DND-41 (cell line): ENCODE data around the gene GSTA4.
A peak's percentile ranks its signal among the peaks of the same experiment; 100 is the strongest.

ENCODE experiments used
- ATAC-seq: fragments of 200-7000 bp; cut with Tn5 transposase; 3 replicates; pipeline ENCODE4 v1.9.1; 2021; ENCODE audit warnings: low read depth; ENCODE audit not compliant: insufficient read depth
- DNase-seq: peaks from one replicate; pipeline ENCODE4 v3.0.0-alpha.2; 2020
- H2AFZ ChIP-seq: 2 replicates; pipeline ENCODE4 v1.6.0; 2012; ENCODE audit warnings: low read depth, low read length
- H3K27ac ChIP-seq: 2 replicates; pipeline ENCODE4 v1.5.1; 2012; ENCODE audit warnings: low read length, inconsistent platforms
- H3K27me3 ChIP-seq: fragments of 200-600 bp; sonication (generic); 2 replicates; pipeline ENCODE4 v1.6.0; 2012; ENCODE audit warnings: low read length, mild to moderate bottlenecking, inconsistent platforms; ENCODE audit not compliant: insufficient read depth, poor library complexity
- H3K36me3 ChIP-seq: 2 replicates; pipeline ENCODE4 v1.5.1; 2012; ENCODE audit warnings: low read length, inconsistent platforms; ENCODE audit not compliant: insufficient read depth
- H3K4me1 ChIP-seq: 2 replicates; pipeline ENCODE4 v1.5.1; 2012; ENCODE audit warnings: mild to moderate bottlenecking, low read length; ENCODE audit not compliant: insufficient read depth
- H3K4me2 ChIP-seq: 2 replicates; pipeline ENCODE4 v1.6.0; 2012; ENCODE audit warnings: mild to moderate bottlenecking, moderate library complexity, low read length, inconsistent platforms; ENCODE audit not compliant: insufficient read depth
- H3K4me3 ChIP-seq, 2 experiments: fragments of 200-600 bp in 1 of 2; shearing (Covaris generic) in 1 of 2; 2 replicates each; pipeline ENCODE4 v1.5.1; 2012 to 2016; ENCODE audit warnings: inconsistent platforms in 2 of 2, low read length in 2 of 2, mild to moderate bottlenecking in 2 of 2, low read depth in 1 of 2, moderate library complexity in 1 of 2
- H3K79me2 ChIP-seq: 2 replicates; pipeline ENCODE4 v1.6.0; 2012; ENCODE audit warnings: low read length, inconsistent platforms; ENCODE audit not compliant: insufficient read depth
- H3K9ac ChIP-seq: 2 replicates; pipeline ENCODE4 v1.6.0; 2012; ENCODE audit warnings: low read depth, mild to moderate bottlenecking, inconsistent platforms, low read length, moderate library complexity
- H3K9me3 ChIP-seq: 2 replicates; pipeline ENCODE4 v1.5.1; 2012; ENCODE audit warnings: low read length, moderate library complexity, mild to moderate bottlenecking, inconsistent platforms; ENCODE audit not compliant: insufficient read depth, severe bottlenecking
- H4K20me1 ChIP-seq: 2 replicates; pipeline ENCODE4 v1.6.0; 2012; ENCODE audit warnings: low read length; ENCODE audit not compliant: insufficient read depth
- EZH2 ChIP-seq: IDR thresholded peaks from 3 replicates; pipeline ENCODE4 v1.6.1; 2012; ENCODE audit warnings: borderline replicate concordance, low read depth, mild to moderate bottlenecking, moderate library complexity, low read length, inconsistent platforms; ENCODE audit not compliant: severe bottlenecking
- TF ChIP-seq, protein P1 (sequence below): IDR thresholded peaks from 2 replicates; pipeline ENCODE4 v1.5.1; 2012; ENCODE audit warnings: borderline replicate concordance, low read length, moderate library complexity, mild to moderate bottlenecking; ENCODE audit not compliant: poor library complexity, severe bottlenecking; ENCODE audit errors: extremely low read depth

GSTA4 gene

DNA sequence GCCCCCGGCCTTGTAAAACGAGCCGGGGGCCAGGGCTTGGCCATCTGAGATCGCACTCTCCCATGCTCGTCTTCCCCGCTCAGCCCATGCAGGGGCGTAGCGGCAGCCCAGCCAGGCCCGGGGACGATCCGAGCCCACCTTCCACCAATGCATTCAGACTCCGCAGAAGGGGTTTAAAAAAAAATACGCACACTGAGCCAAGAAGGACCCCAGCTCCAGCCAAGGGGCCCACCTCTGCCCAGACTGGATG is 320 bp downstream of the GSTA4 start:
- Histone ChIP-seq H4K20me1 (no peaks in the 10 kb centered on the region), H3K4me2 (peak overlapping the region; percentile 79), H3K27ac (peak overlapping the region; percentile 95), H3K36me3 (no peaks in the 10 kb centered on the region), H3K9me3 (no peaks in the 10 kb centered on the region), H3K4me1 (peaks cover 27% of the 10 kb centered on the region), H3K9ac (peak overlapping the region; percentile 72), H2AFZ (peak overlapping the region; percentile 96), H3K27me3 (no peaks in the 10 kb centered on the region), H3K79me2 (no peaks in the 10 kb centered on the region), H3K4me3 (peak overlapping the region; percentile 75 to 87)
- no peak for TF ChIP-seq EZH2
- TF ChIP-seq, protein P1, sequence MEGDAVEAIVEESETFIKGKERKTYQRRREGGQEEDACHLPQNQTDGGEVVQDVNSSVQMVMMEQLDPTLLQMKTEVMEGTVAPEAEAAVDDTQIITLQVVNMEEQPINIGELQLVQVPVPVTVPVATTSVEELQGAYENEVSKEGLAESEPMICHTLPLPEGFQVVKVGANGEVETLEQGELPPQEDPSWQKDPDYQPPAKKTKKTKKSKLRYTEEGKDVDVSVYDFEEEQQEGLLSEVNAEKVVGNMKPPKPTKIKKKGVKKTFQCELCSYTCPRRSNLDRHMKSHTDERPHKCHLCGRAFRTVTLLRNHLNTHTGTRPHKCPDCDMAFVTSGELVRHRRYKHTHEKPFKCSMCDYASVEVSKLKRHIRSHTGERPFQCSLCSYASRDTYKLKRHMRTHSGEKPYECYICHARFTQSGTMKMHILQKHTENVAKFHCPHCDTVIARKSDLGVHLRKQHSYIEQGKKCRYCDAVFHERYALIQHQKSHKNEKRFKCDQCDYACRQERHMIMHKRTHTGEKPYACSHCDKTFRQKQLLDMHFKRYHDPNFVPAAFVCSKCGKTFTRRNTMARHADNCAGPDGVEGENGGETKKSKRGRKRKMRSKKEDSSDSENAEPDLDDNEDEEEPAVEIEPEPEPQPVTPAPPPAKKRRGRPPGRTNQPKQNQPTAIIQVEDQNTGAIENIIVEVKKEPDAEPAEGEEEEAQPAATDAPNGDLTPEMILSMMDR: no peak
- ATAC-seq (peak; percentile 62), DNase-seq (peak; percentile 48)

DNA sequence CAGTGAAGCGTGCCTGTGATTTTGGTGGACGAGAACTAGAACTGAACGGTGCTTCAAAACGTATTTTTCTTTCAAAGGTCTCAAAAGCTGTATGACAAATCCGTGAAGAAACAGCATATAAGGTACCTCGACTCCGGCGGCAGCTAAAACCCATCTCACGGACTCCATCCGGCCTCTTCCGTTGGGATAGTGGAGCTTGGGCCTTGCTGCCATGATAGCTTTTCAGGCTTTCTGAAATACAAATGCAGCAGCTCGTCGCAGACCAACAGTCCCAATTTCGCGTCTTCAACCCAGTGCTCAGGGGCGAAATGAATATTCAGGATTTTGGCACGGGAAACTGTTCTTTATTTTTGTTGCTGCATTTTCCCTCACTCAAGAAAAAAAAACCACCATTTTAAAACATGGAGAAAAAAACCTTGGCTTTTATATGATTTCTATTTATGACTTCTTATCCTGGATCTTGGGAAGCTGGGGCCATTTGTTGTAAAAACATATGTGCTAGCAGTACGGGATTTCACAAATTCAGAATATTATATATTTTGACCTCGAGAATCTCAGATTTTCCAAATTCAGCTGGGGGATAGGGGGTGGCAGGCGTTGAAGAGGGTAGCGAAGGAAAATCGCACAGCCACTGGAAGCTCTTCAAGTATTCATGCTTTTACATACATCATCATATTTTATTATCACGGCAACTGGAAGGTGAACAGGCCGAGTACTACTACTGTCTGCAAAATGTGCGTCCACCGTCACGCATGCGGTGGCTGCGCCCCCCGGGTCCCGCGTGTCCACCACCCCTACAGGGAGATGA is 849 bp downstream of the GSTA4 start:
- ATAC-seq (peak; percentile 2; the same call in 1 of the 3 replicates), DNase-seq (no peak)
- H3K27me3 ChIP-seq: no peaks in the 10 kb centered on the region
- H3K4me3 ChIP-seq: peak overlapping the region; percentile 75 to 87
- H3K9me3 ChIP-seq: no peaks in the 10 kb centered on the region
- peaks cover 27% of the 10 kb centered on the region for H3K4me1 ChIP-seq
- peak overlapping the region; percentile 95; the same call in 1 of the 2 replicates for H3K27ac ChIP-seq
- TF ChIP-seq EZH2: no peak
- peak overlapping the region; percentile 72 for H3K9ac ChIP-seq
- H2AFZ ChIP-seq: peak overlapping the region; percentile 96
- H4K20me1 ChIP-seq: no peaks in the 10 kb centered on the region
- no peaks in the 10 kb centered on the region for H3K79me2 ChIP-seq
- peak overlapping the region; percentile 79 for H3K4me2 ChIP-seq
- H3K36me3 ChIP-seq: no peaks in the 10 kb centered on the region

DNA sequence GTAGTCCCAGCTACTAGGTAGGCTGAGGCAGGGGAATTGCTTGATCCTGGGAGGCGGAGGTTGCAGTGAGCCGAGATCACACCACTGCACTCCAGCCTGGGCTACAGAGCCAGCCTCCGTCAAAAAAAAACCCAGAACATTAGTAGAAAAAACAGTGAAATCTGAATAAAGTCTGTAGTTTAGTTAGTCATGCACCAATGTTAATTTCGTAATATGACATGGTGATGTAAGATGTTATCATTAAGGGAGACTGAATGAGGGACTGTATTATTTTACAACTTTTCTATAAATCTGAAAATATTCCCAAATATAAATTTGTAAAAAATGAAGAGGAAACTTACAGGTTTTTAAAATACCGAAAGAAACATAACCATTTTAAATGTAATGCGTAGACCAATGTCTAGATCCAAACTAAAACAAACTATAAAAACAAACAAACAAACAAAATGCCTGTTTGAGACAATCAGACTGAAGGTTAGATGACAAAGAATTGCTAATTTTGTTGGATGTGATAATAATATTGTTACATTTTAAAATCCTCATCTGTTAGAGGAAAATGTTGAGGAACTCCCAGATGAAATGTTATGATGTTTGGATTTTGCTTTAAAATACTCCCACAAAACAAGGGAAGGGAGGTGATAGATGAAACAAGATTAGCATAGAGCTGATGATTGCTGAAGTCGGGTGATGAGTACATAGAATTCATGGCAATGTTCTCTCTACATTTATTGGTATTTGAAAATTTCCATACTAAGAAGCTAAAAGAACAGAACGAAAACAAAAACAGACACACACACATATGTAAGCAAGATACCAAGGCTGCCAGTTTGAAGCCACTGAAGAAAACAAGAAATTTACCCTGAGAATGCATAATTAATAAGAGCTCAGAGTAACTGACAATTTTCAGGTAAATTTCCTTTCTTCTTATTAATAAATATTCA is 1.8 kb downstream of the GSTA4 start:
- Histone ChIP-seq H3K27ac (no peak overlapping the region), H3K79me2 (no peaks in the 10 kb centered on the region), H3K4me2 (no peak overlapping the region), H3K36me3 (no peaks in the 10 kb centered on the region), H4K20me1 (no peaks in the 10 kb centered on the region), H3K4me3 (no peak overlapping the region), H3K9ac (0 out of 2 replicates have a peak overlapping the region, but pooled peaks have one; percentile 72), H3K9me3 (no peaks in the 10 kb centered on the region), H3K27me3 (peaks cover 2% of the 10 kb centered on the region), H2AFZ (no peak overlapping the region), H3K4me1 (peaks cover 27% of the 10 kb centered on the region)
- TF ChIP-seq EZH2: no peak
- TF ChIP-seq, protein P1: no peak
- DNase-seq (no peak), ATAC-seq (no peak)

DNA sequence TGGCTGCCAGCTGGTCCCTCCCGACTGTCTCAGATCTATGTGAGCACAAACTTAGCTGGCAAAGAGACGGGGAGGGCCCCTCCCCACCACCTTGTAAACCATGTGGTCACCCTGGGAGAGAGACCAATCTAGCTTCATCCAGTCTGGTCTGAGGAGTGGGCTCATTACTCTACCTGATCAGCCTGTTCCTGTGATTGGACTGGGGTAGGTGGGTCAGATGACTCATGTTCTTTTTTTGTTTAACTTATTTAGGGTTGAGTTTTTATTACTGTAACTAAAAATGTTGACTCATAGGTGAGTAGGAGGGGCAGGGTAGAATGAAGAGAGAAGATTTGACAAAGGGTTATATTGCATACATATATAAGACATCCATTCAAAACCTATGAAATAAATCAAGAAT is 4.7 kb downstream of the GSTA4 start:
- no peaks in the 10 kb centered on the region for H3K9me3 ChIP-seq
- no peak overlapping the region for H3K4me2 ChIP-seq
- no peaks in the 10 kb centered on the region for H3K79me2 ChIP-seq
- H3K4me3 ChIP-seq: no peak overlapping the region
- H3K36me3 ChIP-seq: no peaks in the 10 kb centered on the region
- peaks cover 12% of the 10 kb centered on the region; the same call in 1 of the 2 replicates for H4K20me1 ChIP-seq
- no peak overlapping the region for H3K9ac ChIP-seq
- H3K27me3 ChIP-seq: peaks cover 16% of the 10 kb centered on the region
- H2AFZ ChIP-seq: no peak overlapping the region
- ATAC-seq (no peak), DNase-seq (no peak)
- H3K27ac ChIP-seq: no peak overlapping the region
- TF ChIP-seq, protein P1: no peak
- no peak for TF ChIP-seq EZH2
- peaks cover 11% of the 10 kb centered on the region for H3K4me1 ChIP-seq
